Body of pancreas (tissue), 4 donors: Measurements from ENCODE around the gene TCAP. TPM values are rescaled to one million over a fixed set of nuclear protein-coding genes. Genes with fewer than 3 reads are reported as not detected.
"Not testable (repeated sequence)": the region's sequence is repeated elsewhere in the genome, so short reads cannot be mapped to it uniquely, and the experiment has no call there.

Experiments
- ATAC-seq: fragments of 150-250 bp; one replicate; pipeline ENCODE4 v1.9.1; 2016
- DNase-seq, 4 donors: peaks; one replicate each; pipeline ENCODE4 v3.0.0-alpha.2; 2019
- H3K27ac ChIP-seq, 4 donors: fragments of 200-600 bp; sonication (generic); 1 replicate in 3 of 4; 2 replicates in 1 of 4; pipeline versions ENCODE4 v1.5.1 to v1.6.1; 2016 to 2019; ENCODE audit warnings: mild to moderate bottlenecking in 1 of 4, mixed read lengths in 1 of 4, moderate library complexity in 1 of 4
- H3K27me3 ChIP-seq, 2 donors: fragments of 200-600 bp; sonication (generic); one replicate each; pipeline ENCODE4 v1.6.0; 2016; ENCODE audit warnings: mild to moderate bottlenecking in 1 of 2
- H3K36me3 ChIP-seq, 2 donors: fragments of 200-600 bp; sonication (generic); replicated peaks in 1 of 2; 2 replicates each; pipeline ENCODE4 v1.5.1; 2016; ENCODE audit warnings: low read depth in 2 of 2; ENCODE audit not compliant: insufficient read depth in 1 of 2
- H3K4me1 ChIP-seq: fragments of 200-600 bp; sonication (generic); one replicate; pipeline ENCODE4 v1.6.0; 2016
- H3K4me3 ChIP-seq, 2 donors: fragments of 200-600 bp; sonication (generic); 1 replicate in 1 of 2; 2 replicates in 1 of 2; pipeline ENCODE4 v1.5.1; 2016 to 2019
- H3K9me3 ChIP-seq, 3 donors: fragments of 200-600 bp; sonication (generic); 1 replicate in 2 of 3; 2 replicates in 1 of 3; pipeline ENCODE4 v1.5.1; 2016
- POLR2A ChIP-seq, 3 donors: fragments of 450-650 bp; IDR thresholded peaks; one replicate each; pipeline ENCODE4 v1.6.1; 2016; ENCODE audit warnings: antibody characterized with exemption in 3 of 3, mild to moderate bottlenecking in 2 of 3
- WGBS, 2 donors: methylation state at CpG; one replicate each; pipeline ENCODE4 v1.1.5; 2017; 5-methylcytosine and 5-hydroxymethylcytosine counted together
- intact Hi-C: fragments of 100-400 bp; cut with DNase I; formaldehyde crosslinking; loops from one replicate; pipeline ENCODE4 v1.15.1; 2023
- total RNA-seq, 2 donors: library from RNA; depleted of rRNA; stranded (reverse); fragments of >200 nt; gene quantifications; one replicate each; pipeline ENCODE4 v1.1.0, GENCODE V29; 2016
- TF ChIP-seq, protein P1 (sequence below), 7 experiments: fragments of 450-650 bp in 4 of 7; fragments of 200-600 bp in 3 of 7; sonication (generic) in 3 of 7; IDR thresholded peaks; one replicate each; pipeline ENCODE4 v1.5.1; 2016 to 2019; ENCODE audit warnings: antibody characterized with exemption in 7 of 7

Gene TCAP
- total RNA-seq, 2 donors from 2014 or later: 0.26 TPM; not detected in 1

DNA sequence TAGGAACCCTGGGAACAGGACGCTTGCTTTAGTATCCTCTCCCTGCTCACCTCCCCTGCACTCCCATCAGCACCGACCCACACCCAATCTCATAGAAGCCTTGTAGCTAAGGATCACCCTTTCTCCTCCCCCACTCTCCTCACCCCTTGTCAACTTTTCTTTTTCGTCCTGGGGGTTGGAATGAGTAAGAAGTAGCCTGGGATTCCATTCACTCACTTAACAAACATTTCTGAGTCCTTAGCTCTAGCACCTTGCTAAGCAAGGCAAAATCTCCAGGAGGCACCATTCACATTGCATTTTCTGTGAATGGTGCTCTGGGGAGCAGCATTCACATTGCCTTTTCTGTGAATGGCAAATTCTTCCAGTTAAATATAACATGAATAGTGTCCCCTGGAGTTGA, 23.8 kb downstream of the TCAP start:
- 39 to 44% methylated on average over 3 of the region's 3 CpGs for WGBS, 2 donors
- ATAC-seq (no peak), DNase-seq (no peak)
- H3K9me3 ChIP-seq: no peaks in the 10 kb centered on the region
- H3K36me3 ChIP-seq: no peaks in the 10 kb centered on the region
- intact Hi-C loops: loop anchor here (10.0 kb wide), 1 partner anchor 56 kb away; no protein-coding TSS in a partner anchor
- H3K27me3 ChIP-seq: no peaks in the 10 kb centered on the region
- H3K27ac ChIP-seq: no peak overlapping the region
- peaks cover 21% of the 10 kb centered on the region for H3K4me1 ChIP-seq
- no peak for TF ChIP-seq POLR2A (IDR thresholded peaks at IDR 0.05)
- TF ChIP-seq, protein P1, sequence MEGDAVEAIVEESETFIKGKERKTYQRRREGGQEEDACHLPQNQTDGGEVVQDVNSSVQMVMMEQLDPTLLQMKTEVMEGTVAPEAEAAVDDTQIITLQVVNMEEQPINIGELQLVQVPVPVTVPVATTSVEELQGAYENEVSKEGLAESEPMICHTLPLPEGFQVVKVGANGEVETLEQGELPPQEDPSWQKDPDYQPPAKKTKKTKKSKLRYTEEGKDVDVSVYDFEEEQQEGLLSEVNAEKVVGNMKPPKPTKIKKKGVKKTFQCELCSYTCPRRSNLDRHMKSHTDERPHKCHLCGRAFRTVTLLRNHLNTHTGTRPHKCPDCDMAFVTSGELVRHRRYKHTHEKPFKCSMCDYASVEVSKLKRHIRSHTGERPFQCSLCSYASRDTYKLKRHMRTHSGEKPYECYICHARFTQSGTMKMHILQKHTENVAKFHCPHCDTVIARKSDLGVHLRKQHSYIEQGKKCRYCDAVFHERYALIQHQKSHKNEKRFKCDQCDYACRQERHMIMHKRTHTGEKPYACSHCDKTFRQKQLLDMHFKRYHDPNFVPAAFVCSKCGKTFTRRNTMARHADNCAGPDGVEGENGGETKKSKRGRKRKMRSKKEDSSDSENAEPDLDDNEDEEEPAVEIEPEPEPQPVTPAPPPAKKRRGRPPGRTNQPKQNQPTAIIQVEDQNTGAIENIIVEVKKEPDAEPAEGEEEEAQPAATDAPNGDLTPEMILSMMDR (IDR thresholded peaks at IDR 0.05): no peak
- H3K4me3 ChIP-seq: no peak overlapping the region

- H3K27ac ChIP-seq: no peak overlapping the region
Measured at GRCh38 chr17:39694593-39694992, 29.4 kb downstream of the TCAP start.

DNA sequence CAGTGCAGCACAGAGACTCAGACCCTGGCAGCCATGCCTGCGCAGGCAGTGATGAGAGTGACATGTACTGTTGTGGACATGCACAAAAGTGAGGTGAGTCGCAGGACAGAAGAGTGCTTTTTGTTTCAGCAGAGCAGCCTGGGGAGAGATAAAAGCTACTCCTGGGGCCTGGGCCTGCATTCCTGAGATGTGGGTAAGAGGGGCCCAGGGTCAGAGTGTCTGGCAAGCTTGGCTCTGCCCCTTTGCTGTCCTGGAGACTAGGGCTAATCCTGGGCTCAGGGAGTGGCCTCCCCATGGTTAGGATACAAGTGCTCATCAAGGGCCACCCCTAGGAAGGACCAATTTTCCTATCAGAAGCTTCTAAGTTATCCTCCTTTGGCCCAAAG, 29.9 kb downstream of the TCAP start:
- Histone ChIP-seq H3K36me3 (no peaks in the 10 kb centered on the region), H3K27ac (peak overlapping the region in 2 of 4 donors; percentile 8 to 66), H3K4me3 (no peak overlapping the region), H3K4me1 (peaks cover 17% of the 10 kb centered on the region), H3K9me3 (no peaks in the 10 kb centered on the region), H3K27me3 (no peaks in the 10 kb centered on the region)
- TF ChIP-seq, protein P1 (IDR thresholded peaks at IDR 0.05): no peak
- no peak for TF ChIP-seq POLR2A (IDR thresholded peaks at IDR 0.05)
- ATAC-seq (no peak), DNase-seq (no peak)
- 88 to 96% methylated on average over 2 of the region's 2 CpGs for WGBS, 2 donors
- intact Hi-C loops: no loop called here

More at GRCh38 chr17:39694593-39694992, 29.4 kb downstream of the TCAP start:
- DNase-seq (no peak), ATAC-seq (no peak)
- no peaks in the 10 kb centered on the region for H3K36me3 ChIP-seq
- peaks cover 17% of the 10 kb centered on the region for H3K4me1 ChIP-seq
- no peak overlapping the region for H3K4me3 ChIP-seq
- 72 to 77% methylated on average over 5 of the region's 5 CpGs for WGBS, 2 donors
- no peaks in the 10 kb centered on the region for H3K9me3 ChIP-seq
- TF ChIP-seq, protein P1 (IDR thresholded peaks at IDR 0.05): no peak
- no peak for TF ChIP-seq POLR2A (IDR thresholded peaks at IDR 0.05)
- H3K27me3 ChIP-seq: no peaks in the 10 kb centered on the region
- intact Hi-C loops: no loop called here

DNA sequence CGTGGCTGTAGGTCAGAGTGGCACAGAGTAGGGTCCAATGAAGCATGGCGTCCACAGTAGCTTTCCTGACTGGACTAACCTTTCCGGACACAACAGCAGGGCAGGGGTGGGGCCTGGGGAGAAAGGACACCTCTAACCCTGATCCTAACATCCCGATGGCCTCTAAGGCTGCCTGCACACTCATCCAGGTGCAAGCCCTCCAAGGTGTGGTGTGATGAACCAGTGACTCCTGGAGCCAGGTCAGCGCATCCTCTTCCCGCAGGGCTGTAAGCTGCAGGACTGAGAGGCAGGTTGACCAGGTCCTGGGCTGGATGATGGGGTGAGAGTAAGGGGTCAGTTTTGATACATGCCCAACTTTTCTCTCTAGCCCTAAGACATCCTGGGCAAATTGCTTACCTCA, 31.6 kb downstream of the TCAP start:
- Histone ChIP-seq H3K9me3 (no peaks in the 10 kb centered on the region), H3K27me3 (no peaks in the 10 kb centered on the region), H3K4me1 (peaks cover 25% of the 10 kb centered on the region), H3K4me3 (no peak overlapping the region), H3K27ac (no peak overlapping the region), H3K36me3 (no peaks in the 10 kb centered on the region)
- ATAC-seq (no peak), DNase-seq (no peak)
- intact Hi-C loops: no loop called here
- 64 to 67% methylated on average over 2 to 6 of the region's 6 CpGs for WGBS, 2 donors
- no peak for TF ChIP-seq POLR2A (IDR thresholded peaks at IDR 0.05)
- TF ChIP-seq, protein P1 (IDR thresholded peaks at IDR 0.05): no peak

GRCh38 chr17:39697961-39698360, 32.8 kb downstream of the TCAP start:
- no peaks in the 10 kb centered on the region for H3K27me3 ChIP-seq
- H3K4me3 ChIP-seq: no peak overlapping the region
- ATAC-seq (no peak), DNase-seq (no peak)
- TF ChIP-seq, protein P1 (IDR thresholded peaks at IDR 0.05): no peak
- TF ChIP-seq POLR2A (IDR thresholded peaks at IDR 0.05): no peak
- WGBS, 2 donors: 71 to 83% methylated on average over 4 to 5 of the region's 5 CpGs
- no peaks in the 10 kb centered on the region for H3K36me3 ChIP-seq
- H3K27ac ChIP-seq: no peak overlapping the region
- H3K9me3 ChIP-seq: no peaks in the 10 kb centered on the region
- intact Hi-C loops: no loop called here
- H3K4me1 ChIP-seq: peaks cover 38% of the 10 kb centered on the region

DNA sequence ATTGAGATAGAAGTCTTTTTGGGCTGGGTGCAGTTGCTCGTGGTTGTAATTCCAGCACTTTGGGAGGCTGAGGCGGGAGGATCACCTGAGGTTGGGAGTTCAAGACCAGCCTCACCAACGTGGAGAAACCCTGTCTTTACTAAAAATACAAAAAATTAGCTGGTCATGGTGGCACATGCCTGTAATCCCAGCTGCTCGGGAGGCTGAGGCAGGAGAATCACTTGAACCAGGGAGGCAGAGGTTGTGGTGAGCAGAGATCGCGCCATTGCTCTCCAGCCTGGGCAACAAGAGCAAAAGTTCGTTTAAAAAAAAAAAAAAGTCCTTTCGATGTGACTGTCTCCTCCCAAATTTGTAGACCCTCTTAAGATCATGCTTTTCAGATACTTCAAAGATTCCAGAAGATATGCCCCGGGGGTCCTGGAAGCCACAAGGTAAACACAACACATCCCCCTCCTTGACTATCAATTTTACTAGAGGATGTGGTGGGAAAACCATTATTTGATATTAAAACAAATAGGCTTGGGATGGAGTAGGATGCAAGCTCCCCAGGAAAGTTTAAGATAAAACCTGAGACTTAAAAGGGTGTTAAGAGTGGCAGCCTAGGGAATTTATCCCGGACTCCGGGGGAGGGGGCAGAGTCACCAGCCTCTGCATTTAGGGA, 34.1 kb downstream of the TCAP start:
- peaks cover 51% of the 10 kb centered on the region for H3K4me1 ChIP-seq
- H3K4me3 ChIP-seq: peak overlapping the region; percentile 90 to 96
- ATAC-seq, intact Hi-C loops, H3K27me3 ChIP-seq, H3K36me3 ChIP-seq, H3K9me3 ChIP-seq, DNase-seq: not testable (repeated sequence)
- WGBS, 2 donors: 43 to 49% methylated on average over 11 of the region's 11 CpGs
- H3K27ac ChIP-seq: peak overlapping the region; percentile 81 to 97 (median 94)
